NCI-H187 (cell line): ENCODE measurements around the gene USP15.

ENCODE experiments used
- DNase-seq, 2 experiments: peaks; one replicate each; lab custom pipeline; 2025; lab: John Stamatoyannopoulos, UW

The USP15 gene

GRCh38 chr12:62258231-62258630 is 2.0 kb upstream of the USP15 start:
- no peak for DNase-seq

- peak; percentile 65 to 84 for DNase-seq
Measured at GRCh38 chr12:62258941-62259630, 1.1 kb upstream of the USP15 start.

GRCh38 chr12:62259631-62259992 is 592 bp upstream of the USP15 start:
- no peak for DNase-seq

GRCh38 chr12:62260733-62261683 is 804 bp downstream of the USP15 start:
- peak in 1 of 2 experiments; percentile 37 for DNase-seq

- no peak for DNase-seq
Measured at GRCh38 chr12:62261876-62262517, 1.8 kb downstream of the USP15 start.

- DNase-seq, result no peak
Measured at GRCh38 chr12:62263232-62263631, 3.0 kb downstream of the USP15 start.

GRCh38 chr12:62263966-62264365 is 3.8 kb downstream of the USP15 start:
- no peak for DNase-seq

- DNase-seq, result no peak
Measured at GRCh38 chr12:62264706-62265105, 4.5 kb downstream of the USP15 start.

- no peak for DNase-seq
Measured at GRCh38 chr12:62265511-62265910, 5.3 kb downstream of the USP15 start.

GRCh38 chr12:62267026-62267425 is 6.8 kb downstream of the USP15 start:
- DNase-seq, result no peak

- DNase-seq, result no peak
Measured at GRCh38 chr12:62267480-62267879, 7.3 kb downstream of the USP15 start.

- DNase-seq, result no peak
Measured at GRCh38 chr12:62268956-62269355, 8.8 kb downstream of the USP15 start.

GRCh38 chr12:62269464-62270228 is 9.4 kb downstream of the USP15 start:
- no peak for DNase-seq

GRCh38 chr12:62270384-62270783 is 10.2 kb downstream of the USP15 start:
- DNase-seq, result no peak

- DNase-seq, result no peak
Measured at GRCh38 chr12:62270872-62271271, 10.7 kb downstream of the USP15 start.

- DNase-seq, result no peak
Measured at GRCh38 chr12:62272936-62273552, 12.8 kb downstream of the USP15 start.

- no peak for DNase-seq
Measured at GRCh38 chr12:62273724-62274380, 13.6 kb downstream of the USP15 start.

GRCh38 chr12:62278022-62278421 is 17.8 kb downstream of the USP15 start:
- no peak for DNase-seq

- DNase-seq, result no peak
Measured at GRCh38 chr12:62279058-62279457, 18.9 kb downstream of the USP15 start.

GRCh38 chr12:62279961-62280360 is 19.8 kb downstream of the USP15 start:
- DNase-seq, result no peak
